Myometrial cell (primary cell): ENCODE measurements around the gene IGFL2. TPM values are rescaled to one million over a fixed set of nuclear protein-coding genes. Genes with fewer than 3 reads are reported as not detected.

Source experiments
- total RNA-seq: library from RNA; depleted of rRNA; stranded (reverse); fragments of >200 nt; gene quantifications from 2 replicates; pipeline ENCODE4 v1.2.3, GENCODE V29; 2015

IGFL2 gene
- total RNA-seq, result not detected in 2 replicates

GRCh38 chr19:46147791-46148288 is at the start of gene IGFL2:
Gene IGFL2 (plus strand): TSS chr19:46148238. CDS start chr19:46148279, 41 bp downstream.

DNA sequence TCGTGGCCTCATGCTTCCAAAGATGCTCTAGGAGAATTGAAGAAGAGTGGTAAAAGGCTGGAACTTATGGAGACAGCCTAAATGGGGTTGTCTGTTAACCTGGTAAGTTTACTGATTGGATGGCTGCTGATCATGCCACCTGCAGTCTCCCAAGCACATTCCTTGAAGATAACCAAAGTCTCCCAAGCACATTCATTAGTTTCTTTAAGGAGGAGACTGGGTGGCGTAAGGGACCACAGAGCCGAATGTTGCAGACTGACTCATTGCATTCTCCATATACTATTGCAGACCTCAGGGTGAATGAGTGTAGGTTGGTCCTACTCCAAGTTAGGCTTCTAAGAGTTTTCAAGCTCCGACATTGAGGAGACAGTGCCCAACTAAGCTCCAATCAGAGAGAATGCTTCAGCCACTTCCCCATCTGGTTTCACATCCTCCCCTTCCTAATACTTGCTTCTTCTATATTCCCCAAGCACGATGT is 23.4 kb upstream of the IGFL2 start, which contains the start of gene IGFL3:
Gene IGFL3, minus strand, starts transcription at position 51 of the 478 bp plus-strand sequence. Its CDS starts 39 bp downstream, at position 12.

Other genes starting within 250 kb of the IGFL2 start
- gene MYPOP, start 245.6 kb upstream of the IGFL2 start, total RNA-seq, result 0.53 and 3.5 TPM in 2 replicates
- not detected in 2 replicates for gene NANOS2, start 233.5 kb upstream of the IGFL2 start, total RNA-seq
- not detected in 2 replicates for gene NOVA2, start 174.4 kb upstream of the IGFL2 start, total RNA-seq
- gene CCDC61, start 152.8 kb upstream of the IGFL2 start, total RNA-seq, result 11.2 and 12.9 TPM in 2 replicates
- gene PGLYRP1, start 125.2 kb upstream of the IGFL2 start, total RNA-seq, result not detected in 2 replicates
- gene IGFL4, start 107.2 kb upstream of the IGFL2 start, total RNA-seq, result not detected in 2 replicates
- gene IGFL3, start 23.6 kb upstream of the IGFL2 start, total RNA-seq, result 5.0 TPM in 1 of 2 replicates, not detected in the other
- not detected in 2 replicates for gene IGFL1, start 81.5 kb downstream of the IGFL2 start, total RNA-seq
- gene HIF3A, start 148.8 kb downstream of the IGFL2 start, total RNA-seq, result 3.5 and 6.0 TPM in 2 replicates
- gene PPP5C, start 198.8 kb downstream of the IGFL2 start, total RNA-seq, result 97.8 and 102 TPM in 2 replicates